SU-DHL-6 (cell line): Measurements from ENCODE around the gene ARHGAP22.

Source experiments
- H2AFZ ChIP-seq: fragments of 200-600 bp; sonication (generic); 2 replicates; pipeline ENCODE4 v1.6.1; 2014; ENCODE audit warnings: low read depth, mild to moderate bottlenecking, moderate library complexity, mixed read lengths, antibody characterized with exemption, low read length; ENCODE audit not compliant: severe bottlenecking
- H3F3A ChIP-seq: fragments of 200-600 bp; shearing (Covaris generic); 2 replicates; pipeline ENCODE4 v1.6.0; 2016; ENCODE audit warnings: antibody characterized with exemption, mild to moderate bottlenecking; ENCODE audit not compliant: insufficient read depth
- H3K27ac ChIP-seq: fragments of 200-600 bp; sonication (generic); 2 replicates; pipeline ENCODE4 v1.5.1; 2016; ENCODE audit warnings: low read depth, mild to moderate bottlenecking, low read length, moderate library complexity, mixed read lengths
- H3K27me3 ChIP-seq: fragments of 200-600 bp; sonication (generic), shearing (Covaris generic); 2 replicates; pipeline ENCODE4 v1.6.0; 2014; ENCODE audit warnings: mild to moderate bottlenecking, low read length
- H3K36me3 ChIP-seq: fragments of 200-600 bp; sonication (generic); 2 replicates; pipeline ENCODE4 v1.6.1; 2014; ENCODE audit warnings: mild to moderate bottlenecking, low read length, mixed read lengths
- H3K4me2 ChIP-seq: fragments of 300-600, 200-600 bp; shearing (Covaris generic), sonication (generic); 2 replicates; pipeline ENCODE4 v1.6.0; 2014; ENCODE audit warnings: low read length, low read depth, mild to moderate bottlenecking; ENCODE audit not compliant: poor library complexity, severe bottlenecking
- H3K4me3 ChIP-seq: fragments of 200-600 bp; sonication (generic); 2 replicates; pipeline ENCODE4 v1.5.1; 2014; ENCODE audit warnings: antibody characterized with exemption, low read length, mild to moderate bottlenecking, mixed read lengths; ENCODE audit not compliant: insufficient read depth, poor library complexity, severe bottlenecking
- H3K79me2 ChIP-seq: fragments of 200-600 bp; sonication (generic); 2 replicates; pipeline ENCODE4 v1.6.1; 2014; ENCODE audit warnings: mild to moderate bottlenecking, low read length, moderate library complexity; ENCODE audit not compliant: insufficient read depth
- H3K9ac ChIP-seq: fragments of 200-600 bp; sonication (generic); 2 replicates; pipeline ENCODE4 v1.7.0; 2014; ENCODE audit warnings: mild to moderate bottlenecking, low read length
- H3K9me2 ChIP-seq: fragments of 200-600 bp; sonication (generic); replicated peaks from 2 replicates; pipeline ENCODE4 v1.6.1; 2014; ENCODE audit warnings: low read length; ENCODE audit not compliant: insufficient read depth
- H3K9me3 ChIP-seq: fragments of 200-600 bp; sonication (generic); 2 replicates; pipeline ENCODE4 v1.6.1; 2014; ENCODE audit warnings: low read length, mixed read lengths; ENCODE audit not compliant: insufficient read depth
- H4K20me1 ChIP-seq: fragments of 200-600 bp; sonication (generic); 2 replicates; pipeline ENCODE4 v1.6.1; 2014; ENCODE audit warnings: low read depth, mild to moderate bottlenecking, antibody characterized with exemption, low read length, moderate library complexity, mixed read lengths
- EZH2phosphoT487 ChIP-seq: fragments of 200-600 bp; sonication (generic), shearing (Covaris generic); conservative IDR thresholded peaks from 2 replicates; pipeline ENCODE4 v1.6.1; 2018; ENCODE audit warnings: mild to moderate bottlenecking, antibody characterized with exemption, low read length, moderate library complexity, mixed read lengths
- TF ChIP-seq, protein P1 (sequence below): fragments of 200-600 bp; sonication (generic); IDR thresholded peaks from one replicate; pipeline ENCODE4 v1.5.1; 2017; ENCODE audit warnings: antibody characterized with exemption, mild to moderate bottlenecking, low read length, moderate library complexity; ENCODE audit not compliant: insufficient read depth, poor library complexity, severe bottlenecking

Gene ARHGAP22

DNA sequence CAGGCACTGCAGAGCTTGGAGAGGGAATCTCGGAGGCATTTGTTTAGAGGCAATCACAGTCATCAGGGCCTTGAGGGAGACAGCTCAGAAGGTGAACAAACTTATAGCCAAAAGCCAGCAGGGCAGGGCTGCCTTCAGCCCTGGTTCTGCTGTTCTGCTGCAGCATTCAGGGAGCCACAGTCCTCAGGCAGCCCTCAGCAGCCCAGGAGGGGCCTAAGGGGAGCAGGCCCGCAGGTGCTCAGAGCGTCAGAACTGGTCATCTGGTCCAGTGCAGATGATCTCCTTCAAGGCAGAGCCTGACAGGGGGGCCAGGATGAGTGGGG, 84.7 kb downstream of the ARHGAP22 start:
- Histone ChIP-seq H3K27me3 (no peaks in the 10 kb centered on the region), H3K9ac (no peak overlapping the region), H3K27ac (no peak overlapping the region), H3K9me2 (no peaks in the 10 kb centered on the region), H3K79me2 (no peaks in the 10 kb centered on the region), H3F3A (no peaks in the 10 kb centered on the region), H3K4me3 (no peak overlapping the region), H2AFZ (no peak overlapping the region), H3K4me2 (no peak overlapping the region), H3K36me3 (no peaks in the 10 kb centered on the region), H4K20me1 (no peaks in the 10 kb centered on the region), H3K9me3 (no peaks in the 10 kb centered on the region; the same call in 1 of the 2 replicates)
- TF ChIP-seq, protein P1, sequence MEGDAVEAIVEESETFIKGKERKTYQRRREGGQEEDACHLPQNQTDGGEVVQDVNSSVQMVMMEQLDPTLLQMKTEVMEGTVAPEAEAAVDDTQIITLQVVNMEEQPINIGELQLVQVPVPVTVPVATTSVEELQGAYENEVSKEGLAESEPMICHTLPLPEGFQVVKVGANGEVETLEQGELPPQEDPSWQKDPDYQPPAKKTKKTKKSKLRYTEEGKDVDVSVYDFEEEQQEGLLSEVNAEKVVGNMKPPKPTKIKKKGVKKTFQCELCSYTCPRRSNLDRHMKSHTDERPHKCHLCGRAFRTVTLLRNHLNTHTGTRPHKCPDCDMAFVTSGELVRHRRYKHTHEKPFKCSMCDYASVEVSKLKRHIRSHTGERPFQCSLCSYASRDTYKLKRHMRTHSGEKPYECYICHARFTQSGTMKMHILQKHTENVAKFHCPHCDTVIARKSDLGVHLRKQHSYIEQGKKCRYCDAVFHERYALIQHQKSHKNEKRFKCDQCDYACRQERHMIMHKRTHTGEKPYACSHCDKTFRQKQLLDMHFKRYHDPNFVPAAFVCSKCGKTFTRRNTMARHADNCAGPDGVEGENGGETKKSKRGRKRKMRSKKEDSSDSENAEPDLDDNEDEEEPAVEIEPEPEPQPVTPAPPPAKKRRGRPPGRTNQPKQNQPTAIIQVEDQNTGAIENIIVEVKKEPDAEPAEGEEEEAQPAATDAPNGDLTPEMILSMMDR, result no peak
- TF ChIP-seq EZH2phosphoT487, result no peak

DNA sequence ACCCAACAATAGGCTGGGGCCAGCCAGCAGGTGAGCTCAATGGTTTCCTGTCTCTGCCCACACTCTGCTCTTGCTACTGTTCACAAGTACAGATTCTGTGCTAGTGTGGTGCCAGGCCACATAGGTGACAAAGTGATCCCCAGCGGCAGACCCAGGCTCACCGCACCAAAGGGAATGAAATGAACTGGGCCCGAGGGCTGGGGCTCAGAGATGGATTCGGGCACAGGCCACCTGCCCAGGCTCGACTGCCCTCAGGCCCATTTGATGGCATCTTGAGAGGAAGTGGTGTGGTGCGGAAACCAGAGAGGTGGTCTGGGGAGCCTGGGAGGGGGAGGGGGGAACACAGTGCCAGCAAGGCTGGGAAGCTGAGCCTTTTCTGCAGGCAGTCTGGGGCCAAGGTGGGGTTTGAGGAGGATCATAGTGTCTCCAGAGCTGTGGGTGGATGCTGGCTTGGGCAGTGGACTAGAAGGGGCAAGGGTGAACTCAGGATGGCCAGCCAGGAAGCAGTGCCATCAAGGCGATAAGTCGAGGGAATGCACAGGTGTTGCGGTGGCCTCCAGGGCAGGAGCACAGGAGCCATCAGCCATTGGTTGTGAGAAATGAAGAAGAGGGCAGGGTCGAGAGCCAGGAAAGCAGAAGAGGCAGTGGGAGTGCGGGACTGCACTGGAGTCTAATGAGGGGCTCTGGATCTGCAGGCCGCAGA, 85.2 kb downstream of the ARHGAP22 start:
- no peaks in the 10 kb centered on the region for H3K9me2 ChIP-seq
- no peaks in the 10 kb centered on the region for H4K20me1 ChIP-seq
- no peaks in the 10 kb centered on the region for H3F3A ChIP-seq
- H3K36me3 ChIP-seq, result no peaks in the 10 kb centered on the region
- no peak overlapping the region for H3K4me3 ChIP-seq
- no peaks in the 10 kb centered on the region; the same call in 1 of the 2 replicates for H3K9me3 ChIP-seq
- H3K27ac ChIP-seq, result no peak overlapping the region
- H3K79me2 ChIP-seq, result no peaks in the 10 kb centered on the region
- H3K4me2 ChIP-seq, result no peak overlapping the region
- H3K9ac ChIP-seq, result no peak overlapping the region
- TF ChIP-seq, protein P1, result no peak
- no peak for TF ChIP-seq EZH2phosphoT487
- no peak overlapping the region for H2AFZ ChIP-seq
- no peaks in the 10 kb centered on the region for H3K27me3 ChIP-seq

DNA sequence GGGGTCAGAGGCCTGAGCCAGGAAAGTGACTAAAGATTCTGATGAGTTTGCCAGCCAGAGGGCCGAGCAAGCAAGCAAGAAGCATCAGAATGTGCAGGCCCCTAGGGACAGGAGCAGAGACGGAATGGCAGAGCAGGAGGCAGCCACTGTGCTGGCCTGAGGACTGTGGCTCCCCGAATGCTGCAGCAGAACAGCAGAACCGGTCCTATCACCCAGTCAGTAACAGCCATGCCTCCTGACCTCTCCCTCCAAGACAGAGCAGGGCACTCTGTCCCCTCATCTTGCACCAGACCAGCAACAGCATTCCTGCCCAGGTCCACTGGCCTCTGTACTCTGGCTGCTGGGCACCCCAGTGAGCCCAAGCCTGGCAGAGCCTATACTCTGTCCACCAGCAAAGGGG, 85.9 kb downstream of the ARHGAP22 start:
- Histone ChIP-seq H3K79me2 (no peaks in the 10 kb centered on the region), H3K4me2 (no peak overlapping the region), H4K20me1 (no peaks in the 10 kb centered on the region), H2AFZ (no peak overlapping the region), H3K9ac (no peak overlapping the region), H3K9me2 (no peaks in the 10 kb centered on the region), H3K4me3 (no peak overlapping the region), H3K9me3 (no peaks in the 10 kb centered on the region; the same call in 1 of the 2 replicates), H3K27ac (no peak overlapping the region), H3F3A (no peaks in the 10 kb centered on the region), H3K27me3 (no peaks in the 10 kb centered on the region), H3K36me3 (no peaks in the 10 kb centered on the region)
- TF ChIP-seq EZH2phosphoT487, result no peak
- TF ChIP-seq, protein P1, result no peak
